ENCODE data around the gene APOBEC4.

- no peak for TF ChIP-seq CTCF (IDR thresholded peaks at IDR 0.05)
- no peak for TF ChIP-seq POLR2A (IDR thresholded peaks at IDR 0.05)
Measured at GRCh38 chr1:183653462-183653794, 312 bp upstream of the APOBEC4 start.

Data from esophagus squamous epithelium (tissue), 4 donors.